Suppressor macrophage treated with lipopolysaccharide for 4 hours (primary cell): ENCODE measurements around the gene VAMP7.
"Not testable (repeated sequence)": the region's sequence is repeated elsewhere in the genome, so short reads cannot be mapped to it uniquely, and the experiment has no call there.

Experiments used
- DNase-seq: peaks from one replicate; pipeline ENCODE4 v3.0.0-alpha.2; 2020

Gene VAMP7

GRCh38 chrX:155881158-155881993 is at the start of gene VAMP7:
Gene VAMP7 (plus strand): TSS chrX:155881345. CDS start chrX:155889467, 8,122 bp downstream.
- peak; percentile 88 for DNase-seq

- peak; percentile 60 for DNase-seq
Measured at GRCh38 chrX:155841232-155841631, 39.9 kb upstream of the VAMP7 start.

GRCh38 chrX:155851786-155852185 is 29.4 kb upstream of the VAMP7 start:
- DNase-seq: not testable (repeated sequence)

- no peak for DNase-seq
Measured at GRCh38 chrX:155857561-155857960, 23.6 kb upstream of the VAMP7 start.

GRCh38 chrX:155864655-155865054 is 16.5 kb upstream of the VAMP7 start:
- DNase-seq: no peak

GRCh38 chrX:155865193-155865592 is 16.0 kb upstream of the VAMP7 start:
- DNase-seq: no peak

- no peak for DNase-seq
Measured at GRCh38 chrX:155867821-155868220, 13.3 kb upstream of the VAMP7 start.

GRCh38 chrX:155870958-155871357 is 10.2 kb upstream of the VAMP7 start:
- DNase-seq: no peak

GRCh38 chrX:155871934-155872333 is 9.2 kb upstream of the VAMP7 start:
- DNase-seq: no peak

- peak; percentile 43 for DNase-seq
Measured at GRCh38 chrX:155873188-155873587, 8.0 kb upstream of the VAMP7 start.

GRCh38 chrX:155874571-155875244 is 6.4 kb upstream of the VAMP7 start:
- no peak for DNase-seq

- no peak for DNase-seq
Measured at GRCh38 chrX:155876704-155877103, 4.4 kb upstream of the VAMP7 start.

- no peak for DNase-seq
Measured at GRCh38 chrX:155877288-155877687, 3.9 kb upstream of the VAMP7 start.

- no peak for DNase-seq
Measured at GRCh38 chrX:155880586-155881157, 473 bp upstream of the VAMP7 start.

GRCh38 chrX:155886409-155886808 is 5.3 kb downstream of the VAMP7 start:
- no peak for DNase-seq

GRCh38 chrX:155888139-155888538 is 7.0 kb downstream of the VAMP7 start:
- peak; percentile 29 for DNase-seq

- DNase-seq: no peak
Measured at GRCh38 chrX:155889328-155889727, 8.2 kb downstream of the VAMP7 start.

- peak; percentile 53 for DNase-seq
Measured at GRCh38 chrX:155891446-155892210, 10.5 kb downstream of the VAMP7 start.

GRCh38 chrX:155893521-155893920 is 12.4 kb downstream of the VAMP7 start:
- no peak for DNase-seq

GRCh38 chrX:155896512-155896911 is 15.4 kb downstream of the VAMP7 start:
- DNase-seq: no peak

GRCh38 chrX:155899366-155899765 is 18.2 kb downstream of the VAMP7 start:
- DNase-seq: peak; percentile 18

- no peak for DNase-seq
Measured at GRCh38 chrX:155900765-155901164, 19.6 kb downstream of the VAMP7 start.

- DNase-seq: not testable (repeated sequence)
Measured at GRCh38 chrX:155907661-155908060, 26.5 kb downstream of the VAMP7 start.
